Lower lobe of right lung (tissue), 2 donors: ENCODE results near the gene CADPS2. TPM values are rescaled to one million over a fixed set of nuclear protein-coding genes. Genes with fewer than 3 reads are reported as not detected.

Experiments
- ATAC-seq, 2 donors: fragments of 200-7000 bp; cut with Tn5 transposase; one replicate each; pipeline ENCODE4 v1.9.1; 2020 to 2022; ENCODE audit warnings: mild to moderate bottlenecking in 2 of 2, moderate library complexity in 2 of 2
- DNase-seq: peaks from one replicate; pipeline ENCODE4 v3.0.0-alpha.2; 2020
- H3K27ac ChIP-seq: fragments of 200-600 bp; one replicate; pipeline ENCODE4 v1.8.0; 2022
- H3K27me3 ChIP-seq: fragments of 200-600 bp; one replicate; pipeline ENCODE4 v1.8.0; 2022; ENCODE audit warnings: low read depth
- H3K36me3 ChIP-seq: fragments of 200-600 bp; one replicate; pipeline ENCODE4 v1.8.0; 2022; ENCODE audit warnings: mild to moderate bottlenecking
- H3K4me1 ChIP-seq: fragments of 200-600 bp; one replicate; pipeline ENCODE4 v1.8.0; 2022
- H3K4me3 ChIP-seq: fragments of 200-600 bp; one replicate; pipeline ENCODE4 v1.8.0; 2022; ENCODE audit warnings: mild to moderate bottlenecking
- H3K9me3 ChIP-seq: fragments of 200-600 bp; one replicate; pipeline ENCODE4 v1.8.0; 2022
- intact Hi-C: fragments of 100-400 bp; cut with DNase I; formaldehyde crosslinking; loops from one replicate; pipeline ENCODE4 v1.11.0; 2022
- total RNA-seq: library from RNA; stranded (reverse); fragmentation: NEBNext Ultra II Directional; extraction: Animal tissue kit (Norgen Biotek cat#: 25700); gene quantifications from one replicate; pipeline ENCODE4 v1.2.1, GENCODE V29; 2021
- TF ChIP-seq, protein P1 (sequence below): fragments of 200-600 bp; IDR thresholded peaks from one replicate; pipeline ENCODE4 v1.8.0; 2022; ENCODE audit warnings: antibody characterized with exemption, mild to moderate bottlenecking
- donor health status: DM: no; HTN: yes; CAD: no; lungs with severe emphysema.

CADPS2 gene
- total RNA-seq, 1 donor from 2014 or later, result 41.1 TPM

DNA sequence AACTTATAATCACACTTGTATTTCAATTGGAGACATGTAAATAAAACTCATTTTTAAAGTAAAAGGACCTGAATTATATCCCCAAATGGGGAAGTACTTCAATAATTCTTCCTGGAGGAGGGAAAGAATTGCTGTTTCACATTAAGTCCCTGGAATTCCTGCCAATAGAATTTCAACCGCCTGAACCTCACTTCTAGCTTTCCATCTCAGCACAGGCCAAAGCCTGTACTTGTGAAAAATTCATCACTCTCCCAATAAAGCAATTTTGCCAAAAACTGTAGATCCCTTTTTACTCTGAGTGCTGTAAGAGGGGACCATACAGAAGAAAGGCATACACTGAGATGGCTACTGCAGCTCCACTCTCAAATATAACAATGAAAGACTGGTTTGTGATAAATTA is 54.8 kb downstream of the CADPS2 start:
- H3K4me3 ChIP-seq, result no peak overlapping the region
- H3K27me3 ChIP-seq, result no peaks in the 10 kb centered on the region
- H3K27ac ChIP-seq, result no peak overlapping the region
- intact Hi-C loops, result no loop called here
- no peak for DNase-seq
- no peaks in the 10 kb centered on the region for H3K36me3 ChIP-seq
- TF ChIP-seq, protein P1, sequence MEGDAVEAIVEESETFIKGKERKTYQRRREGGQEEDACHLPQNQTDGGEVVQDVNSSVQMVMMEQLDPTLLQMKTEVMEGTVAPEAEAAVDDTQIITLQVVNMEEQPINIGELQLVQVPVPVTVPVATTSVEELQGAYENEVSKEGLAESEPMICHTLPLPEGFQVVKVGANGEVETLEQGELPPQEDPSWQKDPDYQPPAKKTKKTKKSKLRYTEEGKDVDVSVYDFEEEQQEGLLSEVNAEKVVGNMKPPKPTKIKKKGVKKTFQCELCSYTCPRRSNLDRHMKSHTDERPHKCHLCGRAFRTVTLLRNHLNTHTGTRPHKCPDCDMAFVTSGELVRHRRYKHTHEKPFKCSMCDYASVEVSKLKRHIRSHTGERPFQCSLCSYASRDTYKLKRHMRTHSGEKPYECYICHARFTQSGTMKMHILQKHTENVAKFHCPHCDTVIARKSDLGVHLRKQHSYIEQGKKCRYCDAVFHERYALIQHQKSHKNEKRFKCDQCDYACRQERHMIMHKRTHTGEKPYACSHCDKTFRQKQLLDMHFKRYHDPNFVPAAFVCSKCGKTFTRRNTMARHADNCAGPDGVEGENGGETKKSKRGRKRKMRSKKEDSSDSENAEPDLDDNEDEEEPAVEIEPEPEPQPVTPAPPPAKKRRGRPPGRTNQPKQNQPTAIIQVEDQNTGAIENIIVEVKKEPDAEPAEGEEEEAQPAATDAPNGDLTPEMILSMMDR, result no peak
- ATAC-seq, result no peak
- no peaks in the 10 kb centered on the region for H3K4me1 ChIP-seq
- H3K9me3 ChIP-seq, result no peaks in the 10 kb centered on the region

DNA sequence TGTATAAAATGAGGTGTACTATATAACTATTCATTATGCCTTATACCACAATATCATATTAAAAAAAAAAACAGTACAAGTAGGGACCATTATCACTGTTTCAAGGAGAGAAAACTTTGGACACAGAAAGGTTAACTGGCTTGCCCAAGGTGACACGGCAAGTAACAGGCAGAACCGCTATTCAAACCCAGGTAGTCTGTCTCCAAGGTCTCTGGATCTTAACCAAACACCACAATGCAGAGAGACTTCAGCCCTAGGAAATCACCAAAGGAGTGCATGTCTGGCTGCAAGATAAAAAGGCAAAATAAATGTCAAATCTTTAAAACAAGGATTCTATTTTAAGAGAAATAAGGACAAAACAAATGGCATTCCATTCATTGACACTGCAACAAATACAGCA is 56.3 kb downstream of the CADPS2 start:
- DNase-seq (no peak), ATAC-seq (no peak)
- TF ChIP-seq, protein P1, result no peak
- Histone ChIP-seq H3K27me3 (no peaks in the 10 kb centered on the region), H3K9me3 (no peaks in the 10 kb centered on the region), H3K27ac (no peak overlapping the region), H3K36me3 (no peaks in the 10 kb centered on the region), H3K4me3 (no peak overlapping the region), H3K4me1 (no peaks in the 10 kb centered on the region)
- intact Hi-C loops, result no loop called here

DNA sequence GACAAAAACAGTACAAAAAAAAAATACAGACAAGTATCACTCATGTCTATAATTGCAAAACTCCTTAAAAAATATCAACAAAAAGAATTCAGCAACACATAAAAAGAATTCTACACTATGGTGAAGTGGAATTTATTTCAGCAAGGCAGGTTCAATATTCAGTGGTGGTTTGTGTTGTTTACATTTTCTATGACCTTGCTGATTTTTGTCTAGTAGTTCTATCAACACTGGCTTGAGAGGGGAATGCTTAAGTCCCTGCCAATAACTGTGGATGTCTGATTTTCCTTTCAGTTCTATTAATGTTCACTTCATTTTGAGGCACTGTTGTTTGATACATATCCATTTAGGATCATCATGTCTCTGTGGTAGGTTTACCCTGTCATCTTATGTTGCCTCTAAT is 58.5 kb downstream of the CADPS2 start:
- TF ChIP-seq, protein P1, result no peak
- Histone ChIP-seq H3K4me1 (no peaks in the 10 kb centered on the region), H3K27ac (no peak overlapping the region), H3K9me3 (no peaks in the 10 kb centered on the region), H3K36me3 (no peaks in the 10 kb centered on the region), H3K4me3 (no peak overlapping the region), H3K27me3 (no peaks in the 10 kb centered on the region)
- no peak for DNase-seq
- no peak for ATAC-seq
- intact Hi-C loops, result no loop called here

DNA sequence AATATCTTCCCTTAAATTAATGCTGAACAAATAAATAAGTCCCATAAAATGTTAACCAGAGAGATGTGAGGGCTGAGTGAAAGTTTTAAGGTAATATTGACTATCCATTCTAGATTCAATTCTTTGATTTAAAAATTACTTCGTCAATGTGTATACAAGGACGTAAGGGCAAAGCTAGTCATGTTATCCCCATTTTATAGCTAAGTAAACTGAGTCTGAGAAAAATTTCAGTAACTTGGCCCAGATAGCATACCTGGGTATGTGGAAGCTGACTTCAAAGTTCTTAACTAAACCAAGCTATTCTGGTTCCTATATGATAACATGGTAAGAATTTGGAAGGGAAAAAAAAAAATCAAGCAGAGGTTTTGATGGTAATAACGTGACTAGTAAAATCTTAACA is 72.4 kb downstream of the CADPS2 start:
- Histone ChIP-seq H3K4me1 (no peaks in the 10 kb centered on the region), H3K9me3 (peaks cover 6% of the 10 kb centered on the region), H3K27ac (no peak overlapping the region), H3K36me3 (no peaks in the 10 kb centered on the region), H3K27me3 (no peaks in the 10 kb centered on the region), H3K4me3 (no peak overlapping the region)
- intact Hi-C loops, result no loop called here
- DNase-seq (no peak), ATAC-seq (no peak)
- TF ChIP-seq, protein P1, result no peak

DNA sequence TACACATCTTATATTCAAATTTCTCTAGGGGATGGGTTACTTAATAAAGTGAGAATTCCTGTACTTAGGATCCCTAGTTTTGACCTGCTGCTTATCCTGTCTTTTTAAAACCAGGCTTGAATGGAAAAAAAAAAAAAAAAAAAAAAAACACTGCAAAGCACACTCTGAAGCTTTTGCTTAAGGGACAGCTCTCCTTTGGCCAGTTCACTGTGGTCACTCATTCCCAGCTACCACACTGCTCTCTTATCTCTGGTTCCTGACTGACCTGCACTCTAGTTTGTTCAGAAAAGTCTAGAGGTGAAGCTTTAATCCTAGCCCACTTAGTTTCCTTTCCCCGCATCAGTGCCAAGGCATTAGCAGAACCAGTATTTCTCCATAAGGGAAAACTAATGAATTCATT is 82.4 kb downstream of the CADPS2 start:
- Histone ChIP-seq H3K27ac (no peak overlapping the region), H3K4me3 (no peak overlapping the region), H3K27me3 (no peaks in the 10 kb centered on the region), H3K36me3 (no peaks in the 10 kb centered on the region), H3K9me3 (no peaks in the 10 kb centered on the region), H3K4me1 (peaks cover 10% of the 10 kb centered on the region)
- DNase-seq, result no peak
- no peak for ATAC-seq
- intact Hi-C loops, result no loop called here
- TF ChIP-seq, protein P1, result no peak

DNA sequence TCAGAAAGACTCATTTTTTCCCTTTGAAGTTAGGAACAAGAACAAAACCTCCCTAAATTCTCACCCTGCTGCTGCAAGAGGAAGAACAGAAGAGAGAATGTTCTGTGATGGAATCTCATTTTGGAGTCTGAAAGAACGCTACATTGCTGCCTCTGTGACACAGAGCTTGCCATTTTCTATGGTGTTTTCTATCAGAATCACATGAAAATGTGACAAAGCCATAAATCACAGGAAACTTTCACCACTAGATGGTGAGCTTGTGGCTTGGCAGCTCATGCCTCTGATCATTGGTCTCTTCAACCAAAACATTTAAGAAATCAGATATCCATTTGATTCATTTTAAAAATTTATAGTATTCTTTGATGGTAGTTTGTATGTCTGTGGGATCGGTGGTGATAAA is 82.9 kb downstream of the CADPS2 start:
- peak overlapping the region; percentile 44 for H3K27ac ChIP-seq
- intact Hi-C loops, result no loop called here
- peak in 1 of 2 donors; percentile 60 for ATAC-seq

More for the DNA sequence above, 82.9 kb downstream of the CADPS2 start:
- no peak for DNase-seq
- no peaks in the 10 kb centered on the region for H3K9me3 ChIP-seq
- peaks cover 10% of the 10 kb centered on the region for H3K4me1 ChIP-seq
- H3K36me3 ChIP-seq, result no peaks in the 10 kb centered on the region
- H3K27me3 ChIP-seq, result no peaks in the 10 kb centered on the region
- no peak overlapping the region for H3K4me3 ChIP-seq
- TF ChIP-seq, protein P1, result peak; percentile 41
